Upper lobe of right lung (tissue), 1 donor: ENCODE results near the gene RFC2. TPM values are rescaled to one million over a fixed set of nuclear protein-coding genes. Genes with fewer than 3 reads are reported as not detected.

Experiments used
- ATAC-seq: fragments of 200-7000 bp; cut with Tn5 transposase; one replicate; pipeline ENCODE4 v1.9.1; 2020; ENCODE audit warnings: mild to moderate bottlenecking, moderate library complexity
- DNase-seq: peaks from one replicate; pipeline ENCODE4 v3.0.0-alpha.2; 2020
- H3K27ac ChIP-seq: fragments of 200-600 bp; one replicate; pipeline ENCODE4 v1.8.0; 2022
- H3K27me3 ChIP-seq: fragments of 200-600 bp; one replicate; pipeline ENCODE4 v1.8.0; 2022; ENCODE audit warnings: mild to moderate bottlenecking
- H3K36me3 ChIP-seq: fragments of 200-600 bp; one replicate; pipeline ENCODE4 v1.8.0; 2022
- H3K4me1 ChIP-seq: fragments of 200-600 bp; one replicate; pipeline ENCODE4 v1.8.0; 2022
- H3K4me3 ChIP-seq: fragments of 200-600 bp; one replicate; pipeline ENCODE4 v1.8.0; 2022; ENCODE audit warnings: mild to moderate bottlenecking
- H3K9me3 ChIP-seq: fragments of 200-600 bp; one replicate; pipeline ENCODE4 v1.8.0; 2022
- intact Hi-C: fragments of 100-400 bp; cut with DNase I; formaldehyde crosslinking; loops from one replicate; pipeline ENCODE4 v1.11.0; 2022
- total RNA-seq: library from RNA; stranded (reverse); fragmentation: NEBNext Ultra II Directional; extraction: Animal tissue kit (Norgen Biotek cat#: 25700); gene quantifications from one replicate; pipeline ENCODE4 v1.2.1, GENCODE V29; 2021
- TF ChIP-seq, protein P1 (sequence below): fragments of 200-600 bp; IDR thresholded peaks from one replicate; pipeline ENCODE4 v1.8.0; 2022; ENCODE audit warnings: antibody characterized with exemption
- donor health status: DM: no; HTN: yes; CAD: no; lungs with severe emphysema.

The RFC2 gene
- total RNA-seq, 1 donor from 2014 or later: 16.3 TPM

DNA sequence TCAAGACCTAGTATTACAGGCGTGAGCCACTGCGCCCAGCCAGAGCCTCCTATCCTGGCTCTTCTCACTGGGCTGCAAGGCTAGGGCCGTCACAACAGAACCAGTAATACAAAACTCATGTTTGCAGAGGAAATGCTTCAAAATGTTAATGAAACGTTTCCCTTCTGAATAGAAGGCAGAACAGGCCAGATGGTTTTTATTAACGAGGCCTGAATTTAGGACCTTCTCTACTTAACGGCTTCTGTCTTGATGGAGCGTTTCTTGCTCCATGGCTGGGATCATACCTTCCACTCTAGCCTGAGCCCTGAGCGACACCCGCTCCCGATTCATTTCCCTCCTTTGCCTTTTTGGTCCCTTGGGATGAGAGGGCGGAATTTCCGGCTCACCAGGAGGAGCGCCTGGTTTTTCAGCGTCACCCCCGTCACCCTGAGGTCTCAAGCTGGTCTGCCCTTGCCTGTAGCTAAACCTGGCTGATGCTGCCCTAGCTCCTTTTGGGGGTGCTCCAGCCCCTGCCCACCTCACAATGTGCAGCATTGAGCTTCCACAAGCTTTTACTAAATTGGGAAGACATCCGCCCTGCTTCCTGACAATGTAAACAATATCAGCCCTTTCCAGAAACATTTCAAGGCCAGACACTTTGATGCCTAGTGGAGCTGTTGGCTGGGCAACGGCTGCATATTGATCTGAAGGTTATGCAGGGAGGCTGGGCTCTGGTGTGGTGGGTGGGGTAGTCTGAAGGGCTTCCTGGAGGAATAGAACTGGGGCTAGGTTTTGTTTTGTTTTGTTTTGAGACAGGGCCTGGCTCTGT is 40.2 kb upstream of the RFC2 start:
- no peaks in the 10 kb centered on the region for H3K9me3 ChIP-seq
- DNase-seq (no peak), ATAC-seq (no peak)
- TF ChIP-seq, protein P1, sequence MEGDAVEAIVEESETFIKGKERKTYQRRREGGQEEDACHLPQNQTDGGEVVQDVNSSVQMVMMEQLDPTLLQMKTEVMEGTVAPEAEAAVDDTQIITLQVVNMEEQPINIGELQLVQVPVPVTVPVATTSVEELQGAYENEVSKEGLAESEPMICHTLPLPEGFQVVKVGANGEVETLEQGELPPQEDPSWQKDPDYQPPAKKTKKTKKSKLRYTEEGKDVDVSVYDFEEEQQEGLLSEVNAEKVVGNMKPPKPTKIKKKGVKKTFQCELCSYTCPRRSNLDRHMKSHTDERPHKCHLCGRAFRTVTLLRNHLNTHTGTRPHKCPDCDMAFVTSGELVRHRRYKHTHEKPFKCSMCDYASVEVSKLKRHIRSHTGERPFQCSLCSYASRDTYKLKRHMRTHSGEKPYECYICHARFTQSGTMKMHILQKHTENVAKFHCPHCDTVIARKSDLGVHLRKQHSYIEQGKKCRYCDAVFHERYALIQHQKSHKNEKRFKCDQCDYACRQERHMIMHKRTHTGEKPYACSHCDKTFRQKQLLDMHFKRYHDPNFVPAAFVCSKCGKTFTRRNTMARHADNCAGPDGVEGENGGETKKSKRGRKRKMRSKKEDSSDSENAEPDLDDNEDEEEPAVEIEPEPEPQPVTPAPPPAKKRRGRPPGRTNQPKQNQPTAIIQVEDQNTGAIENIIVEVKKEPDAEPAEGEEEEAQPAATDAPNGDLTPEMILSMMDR: no peak
- H3K36me3 ChIP-seq: no peaks in the 10 kb centered on the region
- no peaks in the 10 kb centered on the region for H3K27me3 ChIP-seq
- peak overlapping the region; percentile 65 for H3K27ac ChIP-seq
- intact Hi-C loops: no loop called here
- peaks cover 20% of the 10 kb centered on the region for H3K4me1 ChIP-seq
- no peak overlapping the region for H3K4me3 ChIP-seq

DNA sequence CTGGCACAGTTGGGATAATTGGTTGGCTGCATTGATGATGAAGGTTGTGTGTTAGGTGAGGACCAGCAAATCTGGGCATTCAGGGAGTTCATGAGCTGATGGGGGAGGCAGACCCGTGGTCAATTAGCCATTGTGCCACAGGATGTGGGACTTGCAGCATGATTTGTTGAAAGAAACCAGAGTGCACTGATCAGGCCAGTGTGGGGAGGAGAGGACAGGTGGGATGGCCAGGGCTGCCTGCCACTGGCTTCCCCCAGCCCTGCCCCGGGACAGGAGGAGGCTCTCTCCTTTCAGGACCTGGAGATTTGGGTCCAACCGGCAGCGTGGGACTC is 39.3 kb upstream of the RFC2 start:
- DNase-seq: no peak
- H3K4me3 ChIP-seq: no peak overlapping the region
- peaks cover 25% of the 10 kb centered on the region for H3K4me1 ChIP-seq
- intact Hi-C loops: no loop called here
- no peaks in the 10 kb centered on the region for H3K9me3 ChIP-seq
- H3K27ac ChIP-seq: peak overlapping the region; percentile 65
- no peaks in the 10 kb centered on the region for H3K27me3 ChIP-seq
- no peaks in the 10 kb centered on the region for H3K36me3 ChIP-seq
- no peak for ATAC-seq
- TF ChIP-seq, protein P1: no peak

DNA sequence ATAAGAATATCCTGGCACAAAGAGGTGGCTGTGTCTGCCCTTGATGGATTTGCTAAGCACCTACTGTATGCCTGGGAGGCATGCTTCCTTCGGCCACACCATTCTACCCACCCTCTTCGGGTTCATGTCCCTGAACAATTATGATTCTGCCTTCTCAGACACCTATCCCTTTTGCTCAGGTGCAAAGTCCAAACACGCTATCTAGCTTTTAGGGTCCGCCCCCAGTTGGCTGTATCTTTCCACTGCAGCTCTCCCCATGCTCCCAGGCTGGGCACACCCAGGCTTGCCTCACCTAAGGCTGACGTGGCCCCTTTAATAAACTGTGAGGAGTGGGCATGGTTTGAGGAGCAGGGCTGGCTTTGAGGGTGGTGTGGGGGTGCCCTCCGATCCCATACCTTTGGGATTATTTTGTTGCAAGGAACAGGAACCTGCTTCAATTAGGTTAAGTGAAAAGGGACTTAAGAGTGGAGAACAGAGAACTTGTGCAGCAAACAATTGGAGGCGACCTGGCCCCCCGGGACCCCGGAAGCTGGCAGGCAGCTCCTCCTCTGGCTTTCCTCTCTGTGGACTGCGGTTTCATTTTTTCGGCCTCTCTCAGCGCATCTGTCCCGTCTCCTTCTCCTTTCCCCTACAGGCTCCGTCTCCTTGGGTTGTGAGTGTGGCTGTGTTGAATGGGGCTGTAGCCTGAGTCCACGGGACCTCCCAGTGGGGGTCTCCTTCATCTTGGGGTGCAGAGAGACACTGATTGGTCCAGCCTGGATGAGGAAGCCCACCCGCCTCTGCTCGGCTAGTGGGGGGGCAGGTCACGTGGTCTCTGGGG is 38.8 kb upstream of the RFC2 start:
- no peaks in the 10 kb centered on the region for H3K27me3 ChIP-seq

DNA sequence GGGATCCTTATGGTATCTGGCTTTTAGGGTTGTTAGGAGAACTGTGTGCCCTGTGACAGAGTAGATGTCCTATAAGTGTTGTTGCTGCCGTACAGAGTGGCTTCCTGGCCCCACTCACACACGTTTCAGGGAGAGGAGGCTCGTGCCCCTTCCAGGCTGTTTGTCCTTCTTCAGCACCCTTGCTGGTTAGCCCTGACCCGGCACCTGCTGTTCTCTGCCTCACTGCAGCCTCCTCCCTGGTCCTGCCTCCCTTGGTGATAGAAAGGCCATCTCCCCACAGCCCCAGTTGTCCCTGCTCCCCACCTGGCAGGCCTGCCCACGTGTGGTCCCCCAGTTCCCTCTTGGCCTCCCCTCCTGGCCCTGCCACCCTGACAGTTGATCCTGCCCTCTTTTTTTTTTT is 37.3 kb upstream of the RFC2 start:
- TF ChIP-seq, protein P1: no peak

More for the DNA sequence above, 38.8 kb upstream of the RFC2 start:
- H3K9me3 ChIP-seq: no peaks in the 10 kb centered on the region
- DNase-seq: no peak
- TF ChIP-seq, protein P1: no peak
- ATAC-seq: no peak
- peaks cover 30% of the 10 kb centered on the region for H3K4me1 ChIP-seq
- H3K36me3 ChIP-seq: no peaks in the 10 kb centered on the region
- no peak overlapping the region for H3K4me3 ChIP-seq
- intact Hi-C loops: no loop called here
- no peak overlapping the region for H3K27ac ChIP-seq

DNA sequence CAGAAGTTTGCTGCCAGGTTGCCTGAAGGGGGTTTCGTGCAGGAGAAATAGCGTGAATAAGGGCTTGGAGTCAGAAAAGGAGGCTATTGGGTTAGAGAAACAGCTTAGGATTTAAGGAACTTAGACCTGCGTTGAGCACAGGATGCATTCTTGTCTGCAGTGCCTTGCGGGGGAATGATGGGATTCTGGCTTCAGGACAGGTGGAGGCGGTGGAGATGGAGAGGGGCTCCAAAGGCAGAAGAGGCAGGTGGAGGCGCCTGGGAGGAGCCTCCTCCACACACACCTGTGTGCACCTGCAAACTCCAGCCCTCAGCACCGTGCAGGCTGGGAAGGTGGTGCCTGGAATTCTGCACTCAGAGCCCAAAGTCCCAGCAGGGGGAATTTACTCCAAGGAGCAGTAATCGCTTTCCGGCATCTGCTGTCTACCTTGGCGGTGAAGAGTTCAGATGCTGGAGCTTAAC is 36.8 kb upstream of the RFC2 start:
- intact Hi-C loops: no loop called here
- DNase-seq: no peak
- Histone ChIP-seq H3K4me3 (peak overlapping the region; percentile 68), H3K36me3 (no peaks in the 10 kb centered on the region), H3K27me3 (no peaks in the 10 kb centered on the region), H3K9me3 (no peaks in the 10 kb centered on the region), H3K27ac (no peak overlapping the region), H3K4me1 (peaks cover 31% of the 10 kb centered on the region)
- ATAC-seq: no peak
- TF ChIP-seq, protein P1: no peak

More for the DNA sequence above, 37.3 kb upstream of the RFC2 start:
- Histone ChIP-seq H3K4me1 (peaks cover 31% of the 10 kb centered on the region), H3K27ac (no peak overlapping the region), H3K27me3 (no peaks in the 10 kb centered on the region), H3K9me3 (no peaks in the 10 kb centered on the region), H3K36me3 (no peaks in the 10 kb centered on the region), H3K4me3 (no peak overlapping the region)
- intact Hi-C loops: no loop called here
- ATAC-seq: no peak
- no peak for DNase-seq
